Neural crest cell (in vitro differentiated cells): ENCODE data around the gene RIC1. TPM values are rescaled to one million over a fixed set of nuclear protein-coding genes. Genes with fewer than 3 reads are reported as not detected.
"Not testable (repeated sequence)": the region's sequence is repeated elsewhere in the genome, so short reads cannot be mapped to it uniquely, and the experiment has no call there.

Experiments used
- DNase-seq: peaks from one replicate; pipeline ENCODE4 v3.0.0; 2021; ENCODE audit warnings: low read depth, mixed read lengths, low spot score
- H3K27ac Mint-ChIP-seq: one replicate; pipeline ENCODE4 v1.8.0; 2021; ENCODE audit warnings: mild to moderate bottlenecking, mixed read lengths; ENCODE audit not compliant: unreplicated experiment
- H3K27me3 Mint-ChIP-seq: 2 replicates; pipeline ENCODE4 v1.8.0; 2021; ENCODE audit warnings: low read depth, mild to moderate bottlenecking, mixed read lengths
- H3K36me3 Mint-ChIP-seq: 2 replicates; pipeline ENCODE4 v1.8.0; 2021; ENCODE audit warnings: low read depth, mild to moderate bottlenecking, mixed read lengths
- H3K4me1 Mint-ChIP-seq: 2 replicates; pipeline ENCODE4 v1.8.0; 2021; ENCODE audit warnings: mixed read lengths
- H3K4me3 Mint-ChIP-seq: one replicate; pipeline ENCODE4 v1.8.0; 2021; ENCODE audit warnings: mild to moderate bottlenecking, mixed read lengths
- H3K9me3 Mint-ChIP-seq: 2 replicates; pipeline ENCODE4 v1.8.0; 2021; ENCODE audit warnings: mixed read lengths
- long read RNA-seq: library from polyadenylated mRNA; unstranded; transcript quantifications from one replicate; pipeline ENCODE4 v2.0.0, GENCODE V29; 2020
- total RNA-seq: library from RNA; stranded (reverse); gene quantifications from 2 replicates; pipeline ENCODE4 v1.2.1, GENCODE V29; 2021
- TF ChIP-seq, protein P1 (sequence below): fragments of 200-600 bp; sonication (generic); conservative IDR thresholded peaks from 2 replicates; pipeline ENCODE4 v1.5.0; 2021; ENCODE audit warnings: antibody characterized with exemption, mild to moderate bottlenecking

RIC1 gene
- total RNA-seq = 21.6 and 22.4 TPM in 2 replicates
- long read RNA-seq, partial matches to known transcripts = 4 of 9 reads
- long read RNA-seq, other reads (novel, unspliced or antisense) = 5 of 9 reads

DNA sequence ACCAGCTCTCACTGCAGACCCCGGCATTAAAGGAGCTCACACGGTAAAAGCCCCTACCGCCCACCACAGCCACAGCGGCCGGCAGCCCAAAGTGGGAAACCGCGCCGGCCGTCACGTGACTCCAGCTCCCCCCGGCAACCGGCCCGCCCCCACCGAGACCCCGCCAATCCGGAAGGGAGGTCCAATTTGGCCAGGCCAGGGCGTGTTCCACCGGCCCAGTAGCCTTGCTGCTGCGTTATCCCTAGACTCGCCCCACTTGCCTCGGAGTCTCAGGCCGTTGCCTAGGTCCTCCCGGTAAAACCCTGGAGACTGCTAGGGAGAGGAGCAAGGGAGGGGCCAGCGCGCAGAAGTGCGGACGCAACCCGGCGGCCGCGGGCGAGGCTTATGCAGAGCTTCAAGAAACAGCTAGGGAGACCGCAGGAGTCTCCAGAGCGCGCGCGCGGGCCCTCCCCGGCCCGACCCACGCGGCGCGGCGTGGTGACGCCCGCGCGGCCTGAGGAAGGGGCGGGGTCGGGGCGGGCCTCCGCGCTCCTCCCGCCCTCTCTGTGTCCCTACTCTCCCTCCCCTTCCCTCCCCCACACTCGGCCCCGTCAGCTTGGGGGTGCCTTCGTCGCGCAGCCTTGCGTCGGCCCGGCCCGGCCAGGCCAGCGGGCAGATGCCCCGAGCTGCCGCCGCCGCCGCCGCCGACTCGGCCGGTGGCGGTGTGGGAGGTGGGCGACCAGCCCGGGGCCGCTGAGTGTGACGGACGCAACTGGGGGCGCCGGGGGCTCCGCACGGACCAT, at the start of gene RIC1:
Gene RIC1 (plus strand): TSS at position 578 of the 782 bp plus-strand sequence. CDS start 203 bp downstream, at position 781.
- Mint-ChIP-seq H3K27me3 (no peaks in the 10 kb centered on the region), H3K4me1 (peaks cover 25% of the 10 kb centered on the region), H3K9me3 (no peaks in the 10 kb centered on the region), H3K4me3 (peak within 1 kb of the TSS; percentile 100), H3K27ac (peak within 1 kb of the TSS; percentile 98), H3K36me3 (no peaks in the 10 kb centered on the region)
- TF ChIP-seq, protein P1, sequence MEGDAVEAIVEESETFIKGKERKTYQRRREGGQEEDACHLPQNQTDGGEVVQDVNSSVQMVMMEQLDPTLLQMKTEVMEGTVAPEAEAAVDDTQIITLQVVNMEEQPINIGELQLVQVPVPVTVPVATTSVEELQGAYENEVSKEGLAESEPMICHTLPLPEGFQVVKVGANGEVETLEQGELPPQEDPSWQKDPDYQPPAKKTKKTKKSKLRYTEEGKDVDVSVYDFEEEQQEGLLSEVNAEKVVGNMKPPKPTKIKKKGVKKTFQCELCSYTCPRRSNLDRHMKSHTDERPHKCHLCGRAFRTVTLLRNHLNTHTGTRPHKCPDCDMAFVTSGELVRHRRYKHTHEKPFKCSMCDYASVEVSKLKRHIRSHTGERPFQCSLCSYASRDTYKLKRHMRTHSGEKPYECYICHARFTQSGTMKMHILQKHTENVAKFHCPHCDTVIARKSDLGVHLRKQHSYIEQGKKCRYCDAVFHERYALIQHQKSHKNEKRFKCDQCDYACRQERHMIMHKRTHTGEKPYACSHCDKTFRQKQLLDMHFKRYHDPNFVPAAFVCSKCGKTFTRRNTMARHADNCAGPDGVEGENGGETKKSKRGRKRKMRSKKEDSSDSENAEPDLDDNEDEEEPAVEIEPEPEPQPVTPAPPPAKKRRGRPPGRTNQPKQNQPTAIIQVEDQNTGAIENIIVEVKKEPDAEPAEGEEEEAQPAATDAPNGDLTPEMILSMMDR = no peak
- DNase-seq = peak; percentile 74

DNA sequence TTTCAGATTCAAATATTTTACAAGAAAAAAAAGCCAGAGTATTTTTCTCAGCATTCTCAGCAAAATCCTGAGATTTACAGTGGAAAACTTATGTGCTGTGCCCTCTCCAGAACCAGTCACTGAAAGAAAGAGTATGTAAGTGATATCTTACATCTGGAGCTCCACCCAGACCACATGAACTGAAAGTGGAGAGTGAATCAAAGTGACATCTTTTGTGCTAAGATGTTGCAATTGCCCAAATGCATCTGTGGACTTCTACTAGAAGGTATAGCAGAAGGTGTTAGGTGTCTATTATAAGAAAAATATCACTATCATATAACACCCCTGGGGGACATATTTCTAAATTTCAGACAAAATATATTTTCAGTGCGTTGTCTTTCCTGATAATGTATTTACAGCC, 49.0 kb upstream of the RIC1 start:
- Mint-ChIP-seq H3K27me3 (no peaks in the 10 kb centered on the region), H3K4me3 (no peak overlapping the region), H3K27ac (no peak overlapping the region), H3K4me1 (no peaks in the 10 kb centered on the region), H3K36me3 (no peaks in the 10 kb centered on the region), H3K9me3 (peaks cover 3% of the 10 kb centered on the region)
- TF ChIP-seq, protein P1 = no peak
- DNase-seq = no peak

GRCh38 chr9:5580650-5581049, 48.3 kb upstream of the RIC1 start:
- Mint-ChIP-seq H3K9me3 (no peaks in the 10 kb centered on the region), H3K36me3 (no peaks in the 10 kb centered on the region), H3K27me3 (no peaks in the 10 kb centered on the region), H3K4me1 (no peaks in the 10 kb centered on the region), H3K4me3 (no peak overlapping the region), H3K27ac (no peak overlapping the region)
- TF ChIP-seq, protein P1 = no peak
- no peak for DNase-seq

- not testable (repeated sequence) for H3K27me3 Mint-ChIP-seq, H3K36me3 Mint-ChIP-seq, H3K27ac Mint-ChIP-seq, DNase-seq, H3K4me1 Mint-ChIP-seq, H3K4me3 Mint-ChIP-seq, H3K9me3 Mint-ChIP-seq
Measured at GRCh38 chr9:5581706-5582105, 47.2 kb upstream of the RIC1 start.

GRCh38 chr9:5582835-5583195, 46.1 kb upstream of the RIC1 start:
- TF ChIP-seq, protein P1 = no peak
- Mint-ChIP-seq H3K27me3 (no peaks in the 10 kb centered on the region), H3K9me3 (no peaks in the 10 kb centered on the region), H3K4me1 (no peaks in the 10 kb centered on the region), H3K4me3 (no peak overlapping the region), H3K36me3 (no peaks in the 10 kb centered on the region), H3K27ac (no peak overlapping the region)
- DNase-seq = no peak

GRCh38 chr9:5586391-5586802, 42.5 kb upstream of the RIC1 start:
- Mint-ChIP-seq H3K36me3 (no peaks in the 10 kb centered on the region), H3K27ac (no peak overlapping the region), H3K4me1 (no peaks in the 10 kb centered on the region), H3K9me3 (no peaks in the 10 kb centered on the region), H3K27me3 (no peaks in the 10 kb centered on the region), H3K4me3 (no peak overlapping the region)
- TF ChIP-seq, protein P1 = no peak
- no peak for DNase-seq
